Mesothelial cell of epicardium (in vitro differentiated cells): ENCODE data around the gene TCF4. TPM values are rescaled to one million over a fixed set of nuclear protein-coding genes. Genes with fewer than 3 reads are reported as not detected.

ENCODE experiments used
- DNase-seq, 2 experiments: peaks; one replicate each; pipeline ENCODE4 v3.0.0; 2021; ENCODE audit warnings: low spot score in 2 of 2; ENCODE audit not compliant: unreplicated experiment in 2 of 2
- H3K27ac Mint-ChIP-seq: 2 replicates; pipeline ENCODE4 v1.8.0; 2021; ENCODE audit warnings: mixed read lengths
- H3K27me3 Mint-ChIP-seq: 2 replicates; pipeline ENCODE4 v1.8.0; 2021; ENCODE audit warnings: low read depth, mixed read lengths
- H3K36me3 Mint-ChIP-seq: 2 replicates; pipeline ENCODE4 v1.8.0; 2021; ENCODE audit warnings: mixed read lengths
- H3K4me1 Mint-ChIP-seq: 2 replicates; pipeline ENCODE4 v1.8.0; 2021; ENCODE audit warnings: mixed read lengths
- H3K4me3 Mint-ChIP-seq: 2 replicates; pipeline ENCODE4 v1.8.0; 2021; ENCODE audit warnings: mild to moderate bottlenecking, moderate library complexity, mixed read lengths
- H3K9me3 Mint-ChIP-seq: 2 replicates; pipeline ENCODE4 v1.8.0; 2021; ENCODE audit warnings: mixed read lengths
- total RNA-seq: library from RNA; stranded (reverse); gene quantifications from 3 replicates; pipeline ENCODE4 v1.2.1, GENCODE V29; 2021
- TF ChIP-seq, protein P1 (sequence below): fragments of 200-600 bp; sonication (generic); IDR thresholded peaks from one replicate; pipeline ENCODE4 v1.5.0; 2021; ENCODE audit warnings: antibody characterized with exemption; ENCODE audit not compliant: unreplicated experiment

Gene TCF4
- total RNA-seq, 1 donor from 2014 or later, result 224 TPM

DNA sequence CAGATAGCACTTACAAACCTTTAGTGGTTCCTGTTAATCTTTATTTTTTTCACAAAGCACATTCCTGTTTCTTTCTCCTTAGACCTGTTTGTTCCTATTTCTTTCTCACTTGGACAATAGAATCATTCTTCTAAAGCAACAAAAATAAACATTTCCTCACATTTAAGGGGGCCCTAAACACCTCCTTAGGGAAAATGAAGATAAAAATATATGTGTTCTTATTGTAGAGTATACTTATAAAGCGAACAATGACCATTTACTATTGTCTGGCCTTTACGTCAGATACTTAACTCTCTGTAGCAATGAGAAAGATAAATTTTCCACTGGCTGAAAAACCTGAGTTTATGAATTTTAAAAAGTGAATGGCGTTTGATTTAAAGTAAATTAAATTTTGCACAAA, 234.6 kb downstream of the TCF4 start:
- H3K27me3 Mint-ChIP-seq, result no peaks in the 10 kb centered on the region
- no peak for DNase-seq
- H3K4me3 Mint-ChIP-seq, result no peak overlapping the region
- peaks cover 3% of the 10 kb centered on the region for H3K36me3 Mint-ChIP-seq
- H3K9me3 Mint-ChIP-seq, result no peaks in the 10 kb centered on the region
- H3K4me1 Mint-ChIP-seq, result peaks cover 52% of the 10 kb centered on the region
- peak overlapping the region; percentile 40 for H3K27ac Mint-ChIP-seq
- TF ChIP-seq, protein P1, sequence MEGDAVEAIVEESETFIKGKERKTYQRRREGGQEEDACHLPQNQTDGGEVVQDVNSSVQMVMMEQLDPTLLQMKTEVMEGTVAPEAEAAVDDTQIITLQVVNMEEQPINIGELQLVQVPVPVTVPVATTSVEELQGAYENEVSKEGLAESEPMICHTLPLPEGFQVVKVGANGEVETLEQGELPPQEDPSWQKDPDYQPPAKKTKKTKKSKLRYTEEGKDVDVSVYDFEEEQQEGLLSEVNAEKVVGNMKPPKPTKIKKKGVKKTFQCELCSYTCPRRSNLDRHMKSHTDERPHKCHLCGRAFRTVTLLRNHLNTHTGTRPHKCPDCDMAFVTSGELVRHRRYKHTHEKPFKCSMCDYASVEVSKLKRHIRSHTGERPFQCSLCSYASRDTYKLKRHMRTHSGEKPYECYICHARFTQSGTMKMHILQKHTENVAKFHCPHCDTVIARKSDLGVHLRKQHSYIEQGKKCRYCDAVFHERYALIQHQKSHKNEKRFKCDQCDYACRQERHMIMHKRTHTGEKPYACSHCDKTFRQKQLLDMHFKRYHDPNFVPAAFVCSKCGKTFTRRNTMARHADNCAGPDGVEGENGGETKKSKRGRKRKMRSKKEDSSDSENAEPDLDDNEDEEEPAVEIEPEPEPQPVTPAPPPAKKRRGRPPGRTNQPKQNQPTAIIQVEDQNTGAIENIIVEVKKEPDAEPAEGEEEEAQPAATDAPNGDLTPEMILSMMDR, result no peak

DNA sequence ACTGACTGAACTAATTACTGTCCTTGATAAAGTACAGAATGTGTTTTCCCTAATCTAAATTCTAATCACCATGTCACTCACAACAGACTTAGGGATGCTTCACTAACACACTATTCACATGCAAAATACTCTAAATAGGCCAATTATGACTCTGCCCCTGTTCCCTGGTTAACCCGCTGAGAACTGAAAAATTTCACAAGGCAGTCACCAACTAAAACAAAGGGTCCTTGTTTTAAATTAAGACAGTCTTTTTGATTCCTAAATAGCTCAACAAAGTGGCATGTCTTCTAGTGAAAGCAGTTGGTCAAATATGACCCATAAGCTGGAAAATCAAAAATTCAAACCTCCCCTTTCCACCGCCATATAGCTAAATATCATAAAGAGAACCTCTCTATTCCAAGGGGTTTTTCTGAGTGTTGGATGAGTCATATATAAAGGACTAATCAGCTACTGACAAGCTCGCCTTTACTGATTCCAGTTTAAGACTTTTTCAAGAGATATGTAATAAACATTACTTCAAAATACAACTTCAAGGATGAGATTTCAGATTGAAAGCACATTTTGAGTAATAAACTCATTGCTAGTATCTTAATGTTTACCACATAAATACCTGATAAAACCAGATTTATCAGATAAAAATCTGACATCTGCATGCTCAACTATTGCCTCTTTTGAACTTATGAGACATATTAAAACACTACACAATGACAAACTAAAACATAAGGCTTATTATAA, 235.8 kb downstream of the TCF4 start:
- peaks cover 60% of the 10 kb centered on the region for H3K4me1 Mint-ChIP-seq
- H3K9me3 Mint-ChIP-seq, result no peaks in the 10 kb centered on the region
- H3K27me3 Mint-ChIP-seq, result no peaks in the 10 kb centered on the region
- TF ChIP-seq, protein P1, result no peak
- no peak overlapping the region for H3K4me3 Mint-ChIP-seq
- peak overlapping the region; percentile 66 for H3K27ac Mint-ChIP-seq
- DNase-seq, result no peak
- peaks cover 5% of the 10 kb centered on the region for H3K36me3 Mint-ChIP-seq

DNA sequence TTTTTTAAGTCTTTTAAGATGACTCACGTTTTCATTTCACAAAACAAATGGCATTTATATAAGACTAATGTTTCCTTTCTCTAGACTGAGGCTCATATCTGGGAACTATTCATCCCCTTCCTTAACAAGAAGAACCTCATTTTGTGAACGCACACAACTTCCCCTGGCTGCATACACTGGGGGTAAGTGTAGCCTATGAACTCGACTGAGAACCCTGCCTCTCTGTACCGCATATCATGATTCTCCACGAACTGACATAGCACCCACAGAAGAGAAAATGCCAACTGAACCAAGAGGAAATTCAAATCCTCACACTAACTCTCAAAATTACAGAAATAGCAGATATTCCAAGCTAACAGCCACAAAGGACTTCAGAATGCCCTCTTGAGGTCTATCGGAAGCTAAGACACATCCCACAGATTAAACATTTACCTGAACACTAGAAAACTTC, 236.7 kb downstream of the TCF4 start:
- peaks cover 5% of the 10 kb centered on the region for H3K36me3 Mint-ChIP-seq
- H3K27ac Mint-ChIP-seq, result peak overlapping the region; percentile 33
- no peaks in the 10 kb centered on the region for H3K9me3 Mint-ChIP-seq
- H3K4me1 Mint-ChIP-seq, result peaks cover 65% of the 10 kb centered on the region
- H3K4me3 Mint-ChIP-seq, result no peak overlapping the region
- TF ChIP-seq, protein P1, result no peak
- DNase-seq, result no peak
- no peaks in the 10 kb centered on the region for H3K27me3 Mint-ChIP-seq

DNA sequence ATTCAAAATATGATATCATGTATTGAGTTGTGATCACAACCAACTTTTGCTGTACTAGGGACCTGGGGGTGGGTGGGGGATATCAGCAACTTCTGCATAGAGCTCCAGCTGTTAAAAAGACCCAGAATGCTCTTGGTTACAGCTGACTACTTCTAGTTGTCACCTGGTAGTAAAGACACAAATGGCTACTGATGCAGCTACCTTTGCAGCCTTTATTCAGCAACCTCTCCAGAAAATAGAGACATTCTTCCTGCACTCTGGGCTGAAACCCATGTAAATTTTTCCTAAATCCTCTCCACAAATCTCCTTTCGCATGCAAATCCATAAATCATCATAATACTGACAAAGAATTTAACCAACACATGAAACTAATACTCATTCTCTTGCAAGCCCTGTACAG, 238.3 kb downstream of the TCF4 start:
- H3K4me1 Mint-ChIP-seq, result peaks cover 62% of the 10 kb centered on the region
- H3K9me3 Mint-ChIP-seq, result no peaks in the 10 kb centered on the region
- H3K4me3 Mint-ChIP-seq, result no peak overlapping the region
- H3K27ac Mint-ChIP-seq, result peak overlapping the region; percentile 31
- TF ChIP-seq, protein P1, result no peak
- H3K27me3 Mint-ChIP-seq, result no peaks in the 10 kb centered on the region
- H3K36me3 Mint-ChIP-seq, result peaks cover 2% of the 10 kb centered on the region
- DNase-seq, result no peak

DNA sequence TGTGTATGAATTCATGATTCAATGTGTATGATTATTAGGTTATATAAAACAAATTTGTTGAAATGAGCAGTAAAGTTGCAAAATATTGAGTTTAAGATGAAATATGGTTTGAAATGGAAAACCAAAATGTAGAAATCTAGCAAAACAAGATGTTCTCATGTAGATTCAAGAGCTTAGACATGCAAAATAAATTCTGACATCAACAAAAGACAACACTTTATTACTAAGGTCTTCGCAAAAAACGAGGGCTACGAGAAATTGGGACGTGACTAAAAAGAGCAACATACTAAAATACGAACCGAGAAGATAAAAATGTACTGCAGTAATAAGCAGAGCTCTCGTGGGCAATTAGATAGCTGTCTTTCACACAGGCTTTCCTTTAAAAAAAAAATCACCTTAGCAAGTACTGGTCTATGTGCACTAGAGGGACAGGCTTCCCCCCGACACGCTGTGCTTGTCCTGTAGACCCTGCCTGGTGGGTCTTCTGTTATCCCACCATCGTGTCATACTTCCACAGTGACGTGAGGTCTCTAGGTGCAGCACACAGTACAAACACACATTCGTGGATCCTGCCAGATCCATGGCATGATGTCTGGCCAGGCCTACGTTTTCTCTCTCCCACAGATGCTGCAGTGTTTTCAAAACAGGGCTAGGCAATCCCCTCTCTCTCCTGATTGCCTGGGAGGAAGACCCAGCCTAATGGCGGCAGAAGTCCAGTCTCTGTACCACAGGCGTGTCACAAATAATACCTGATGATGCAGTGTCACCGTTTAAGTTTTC, 240.8 kb downstream of the TCF4 start:
- Mint-ChIP-seq H3K27me3 (no peaks in the 10 kb centered on the region), H3K4me3 (no peak overlapping the region), H3K27ac (peak overlapping the region; percentile 87), H3K36me3 (peaks cover 2% of the 10 kb centered on the region), H3K4me1 (peaks cover 56% of the 10 kb centered on the region), H3K9me3 (no peaks in the 10 kb centered on the region)
- TF ChIP-seq, protein P1, result no peak
- DNase-seq, result no peak
